WERI-Rb-1 (cell line): ENCODE results near the gene LPO.

Experiments used
- DNase-seq: peaks from one replicate; pipeline ENCODE4 v3.0.0-alpha.2; 2020
- H3K27ac ChIP-seq: fragments of 250-450 bp; sonication (Bioruptor Pico); 2 replicates; pipeline ENCODE4 v1.5.1; 2020; ENCODE audit warnings: mild to moderate bottlenecking, moderate library complexity
- H3K27me3 ChIP-seq: fragments of 250-450 bp; sonication (Bioruptor Pico); 2 replicates; pipeline ENCODE4 v1.5.1; 2021; ENCODE audit warnings: mild to moderate bottlenecking, low read depth, moderate library complexity; ENCODE audit not compliant: insufficient read depth, severe bottlenecking
- H3K36me3 ChIP-seq: fragments of 250-450 bp; sonication (Bioruptor Pico); 2 replicates; pipeline ENCODE4 v1.5.1; 2020; ENCODE audit warnings: mild to moderate bottlenecking, moderate library complexity
- H3K4me3 ChIP-seq: 2 replicates; pipeline ENCODE4 v1.5.1; 2011; ENCODE audit warnings: low read depth, mild to moderate bottlenecking, control low read depth, low read length
- H3K9me3 ChIP-seq: fragments of 250-450 bp; sonication (Bioruptor Pico); 2 replicates; pipeline ENCODE4 v1.5.1; 2021; ENCODE audit warnings: mild to moderate bottlenecking, moderate library complexity; ENCODE audit not compliant: severe bottlenecking
- CTCF ChIP-seq: IDR thresholded peaks from 2 replicates; pipeline ENCODE4 v1.5.1; 2011; ENCODE audit warnings: low read depth, mild to moderate bottlenecking, control low read depth, inconsistent platforms, low read length

The LPO gene

GRCh38 chr17:58195518-58196123, 42.8 kb upstream of the LPO start:
- no peak for DNase-seq
- peak overlapping the region; percentile 54 for H3K27ac ChIP-seq
- H3K9me3 ChIP-seq = no peaks in the 10 kb centered on the region
- no peak for TF ChIP-seq CTCF
- no peaks in the 10 kb centered on the region for H3K36me3 ChIP-seq
- no peaks in the 10 kb centered on the region for H3K27me3 ChIP-seq
- H3K4me3 ChIP-seq = no peak overlapping the region

GRCh38 chr17:58196610-58197009, 41.8 kb upstream of the LPO start:
- Histone ChIP-seq H3K4me3 (no peak overlapping the region), H3K27ac (peak overlapping the region; percentile 54), H3K36me3 (no peaks in the 10 kb centered on the region), H3K9me3 (no peaks in the 10 kb centered on the region), H3K27me3 (no peaks in the 10 kb centered on the region)
- TF ChIP-seq CTCF = no peak
- DNase-seq = no peak

- peak; percentile 89 for TF ChIP-seq CTCF
- Histone ChIP-seq H3K27me3 (no peaks in the 10 kb centered on the region), H3K36me3 (no peaks in the 10 kb centered on the region; the same call in 1 of the 2 replicates), H3K9me3 (no peaks in the 10 kb centered on the region), H3K27ac (no peak overlapping the region), H3K4me3 (no peak overlapping the region)
- DNase-seq = peak; percentile 84
These were observed 38.3 kb upstream of the LPO start for GRCh38 chr17:58200024-58200633.

GRCh38 chr17:58202859-58203258, 35.5 kb upstream of the LPO start:
- peaks cover 16% of the 10 kb centered on the region for H3K36me3 ChIP-seq
- TF ChIP-seq CTCF = no peak
- H3K4me3 ChIP-seq = no peak overlapping the region
- no peak overlapping the region for H3K27ac ChIP-seq
- no peaks in the 10 kb centered on the region for H3K27me3 ChIP-seq
- H3K9me3 ChIP-seq = no peaks in the 10 kb centered on the region
- DNase-seq = no peak

GRCh38 chr17:58204796-58205195, 33.6 kb upstream of the LPO start:
- Histone ChIP-seq H3K36me3 (peaks cover 31% of the 10 kb centered on the region), H3K9me3 (no peaks in the 10 kb centered on the region), H3K27ac (no peak overlapping the region), H3K27me3 (no peaks in the 10 kb centered on the region), H3K4me3 (no peak overlapping the region)
- DNase-seq = no peak
- TF ChIP-seq CTCF = no peak

- Histone ChIP-seq H3K27ac (peak overlapping the region; percentile 44), H3K4me3 (no peak overlapping the region), H3K36me3 (peaks cover 43% of the 10 kb centered on the region), H3K9me3 (no peaks in the 10 kb centered on the region), H3K27me3 (no peaks in the 10 kb centered on the region)
- peak; percentile 59 for DNase-seq
- no peak for TF ChIP-seq CTCF
These were observed 32.4 kb upstream of the LPO start for GRCh38 chr17:58205936-58206335.
